ENCODE data around the gene KMT2B. TPM values are rescaled to one million over a fixed set of nuclear protein-coding genes. Genes with fewer than 3 reads are reported as not detected.

The KMT2B gene
- total and polyA plus RNA-seq, 2 of the 8 experiments (the other 6 are each of a cell fraction or from before 2014, with no cell fraction given): 26.7 to 38.6 TPM

DNA sequence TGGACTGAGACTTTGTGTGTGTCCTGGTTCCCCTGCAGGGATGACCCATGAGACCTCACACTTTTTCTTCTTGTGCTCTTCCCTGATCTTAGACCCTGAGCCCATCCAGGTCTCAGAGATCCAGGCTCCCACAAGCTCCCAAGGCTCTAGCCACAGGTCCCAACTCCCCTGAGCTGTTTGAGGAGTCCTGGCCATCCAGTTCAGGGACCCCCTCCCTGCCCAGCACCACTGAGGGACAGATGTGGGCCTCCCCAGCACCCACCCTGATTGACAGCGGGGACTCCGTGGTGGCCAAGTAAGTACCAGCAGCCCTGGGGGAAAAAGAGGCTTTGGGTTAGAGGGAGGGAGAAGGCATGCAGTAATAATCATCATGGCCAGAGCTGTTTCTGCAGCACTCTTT is 41.9 kb downstream of the KMT2B start:
- peaks cover 0 to 6% of the 10 kb centered on the region in 2 experiments; a peak in 2 of 4 replicates for H3K79me2 ChIP-seq (ENCODE audit: control insufficient read depth in 1 of 2, insufficient read depth in 2 of 2, low read length in 2 of 2)
- CTCF ChIA-PET (ENCODE audit: partially characterized antibody): interaction anchor here (0.6 to 1.9 kb wide), 2 partner anchors 59 to 1571 kb away, joined by 3 to 5 read pairs; no protein-coding TSS in a partner anchor
- POLR2A ChIA-PET (ENCODE audit: partially characterized antibody): interaction anchor here (0.7 to 1.4 kb wide), 4 partner anchors 11 to 117 kb away, joined by 3 read pairs; partner anchors contain the start of gene LIN37
- peaks cover 4% of the 10 kb centered on the region for H3K79me1 ChIP-seq (ENCODE audit: low read depth, low read length)
- H3K4me2 ChIP-seq (ENCODE audit: insufficient read depth in 1 of 2, low read depth in 2 of 2, low read length in 2 of 2): no peak overlapping the region; a peak in 1 of 4 replicates
- H2AK5ac ChIP-seq (ENCODE audit: low read depth, low read length): no peak overlapping the region
- H3K36me3 ChIP-seq (ENCODE audit: control insufficient read depth in 2 of 4, insufficient read depth in 4 of 4, low read length in 3 of 4): peaks cover 2 to 16% (median 4%) of the 10 kb centered on the region in 4 experiments; a peak in 5 of 8 replicates
- peaks cover 0 to 18% (median 11%) of the 10 kb centered on the region in 4 experiments; a peak in 5 of 7 replicates for H3K4me1 ChIP-seq (replicated peaks in 1 of 4; ENCODE audit: control insufficient read depth in 3 of 4, insufficient read depth in 4 of 4, low read length in 3 of 4)
- H2BK15ac ChIP-seq (ENCODE audit: low read length): no peak overlapping the region
- no peak overlapping the region for H3K9ac ChIP-seq (replicated peaks in 1 of 4; ENCODE audit: extremely low read depth in 1 of 4, low read depth in 3 of 4, low read length in 3 of 4)
- no peak overlapping the region for H2BK20ac ChIP-seq (ENCODE audit: low read length)
- H2BK5ac ChIP-seq (ENCODE audit: low read depth, low read length): no peak overlapping the region
- FAIRE-seq (no peak), DNase-seq (ENCODE audit: low read depth in 1 of 2, low spot score in 2 of 2) (no peak)
- H4K91ac ChIP-seq (replicated peaks; ENCODE audit: insufficient read length, low read length): no peak overlapping the region
- H4K5ac ChIP-seq (ENCODE audit: insufficient read length, low read depth, low read length): no peak overlapping the region
- H2AFZ ChIP-seq (ENCODE audit: low read length): no peak overlapping the region
- H2BK12ac ChIP-seq (ENCODE audit: low read depth, low read length): no peak overlapping the region
- H3K23ac ChIP-seq (ENCODE audit: insufficient read length): no peak overlapping the region
- no peak overlapping the region for H3K27ac ChIP-seq (ENCODE audit: low read depth, low read length)
- H3K18ac ChIP-seq (ENCODE audit: extremely low read depth, low read length): no peak overlapping the region
- no peak overlapping the region for H3K14ac ChIP-seq (ENCODE audit: insufficient read length)
- peaks cover 0 to 6% of the 10 kb centered on the region in 2 experiments for H4K20me1 ChIP-seq (replicated peaks in 1 of 2; ENCODE audit: control insufficient read depth in 1 of 2, insufficient read depth in 2 of 2, low read length in 2 of 2)
- peaks cover 0 to 17% (median 11%) of the 10 kb centered on the region in 4 experiments; a peak in 5 of 7 replicates for H3K27me3 ChIP-seq (replicated peaks in 1 of 4; ENCODE audit: control insufficient read depth in 3 of 4, extremely low read depth in 1 of 4, insufficient read depth in 3 of 4, low read length in 3 of 4)
- H3K9me3 ChIP-seq (ENCODE audit: insufficient read depth in 2 of 2, low read depth in 1 of 2, low read length in 1 of 2): no peaks in the 10 kb centered on the region
- no peak for TF ChIP-seq CEBPB (IDR thresholded peaks at IDR 0.05; ENCODE audit: low read depth, low read length)
- H3K56ac ChIP-seq (replicated peaks; ENCODE audit: insufficient read length, low read depth, low read length): no peak overlapping the region
- H3K4ac ChIP-seq (replicated peaks; ENCODE audit: insufficient read length, low read depth, low read length): no peak overlapping the region
- H3K4me3 ChIP-seq (ENCODE audit: extremely low read depth in 1 of 4, insufficient read depth in 2 of 4, low read depth in 3 of 4, low read length in 4 of 4): no peak overlapping the region
- no peak overlapping the region for H4K8ac ChIP-seq (ENCODE audit: extremely low read depth, insufficient read depth, low read length)
- WGBS, 2 experiments (ENCODE audit: extremely low coverage in 1 of 2, insufficient coverage in 1 of 2, insufficient read length in 1 of 2, insufficient replicate concordance in 2 of 2, low coverage in 1 of 2, low lambda C conversion rate in 2 of 2, missing lambda C conversion rate in 1 of 2): 100% methylated on average over 2 of the region's 2 CpGs; no CpG with 5 or more reads in 1 of the 2 experiments
- H3K23me2 ChIP-seq (ENCODE audit: low read depth, low read length): peaks cover 16% of the 10 kb centered on the region; the same call in 1 of the 2 replicates
- no peak overlapping the region for H2BK120ac ChIP-seq (replicated peaks; ENCODE audit: low read depth, low read length)

Measured in H1 (cell line).